HL-60 (cell line): ENCODE data around the gene XRCC6.

Experiments used
- DNase-seq, 2 experiments: peaks; one replicate each; pipeline ENCODE4 v3.0.0-alpha.2; 2010 to 2020; ENCODE audit warnings: low read depth in 1 of 2, low spot score in 1 of 2
- H3K27ac ChIP-seq: fragments of 250-450 bp; sonication (Bioruptor Pico); replicated peaks from 2 replicates; pipeline ENCODE4 v1.5.1; 2020; ENCODE audit warnings: mild to moderate bottlenecking, moderate library complexity
- H3K27me3 ChIP-seq: fragments of 250-450 bp; sonication (Bioruptor Pico); 2 replicates; pipeline ENCODE4 v1.5.1; 2021; ENCODE audit warnings: mild to moderate bottlenecking, moderate library complexity; ENCODE audit not compliant: insufficient read depth, poor library complexity, severe bottlenecking
- H3K4me3 ChIP-seq: replicated peaks from 2 replicates; pipeline ENCODE4 v1.5.1; 2011; ENCODE audit warnings: mild to moderate bottlenecking, control low read depth, low read length; ENCODE audit not compliant: insufficient read depth
- CTCF ChIP-seq: IDR thresholded peaks from one replicate; pipeline ENCODE4 v1.5.1; 2011; ENCODE audit warnings: low read length, control low read depth, inconsistent platforms; ENCODE audit not compliant: insufficient read depth
- GABPA ChIP-seq: IDR thresholded peaks from 2 replicates; pipeline ENCODE4 v1.6.1; 2012; ENCODE audit warnings: low read depth
- POLR2AphosphoS5 ChIP-seq: IDR thresholded peaks from 2 replicates; pipeline ENCODE4 v1.6.1; 2012; ENCODE audit warnings: low read depth
- SPI1 ChIP-seq: IDR thresholded peaks from 2 replicates; pipeline ENCODE4 v1.6.1; 2012; ENCODE audit warnings: low read depth, mild to moderate bottlenecking, borderline replicate concordance
- TF ChIP-seq, protein P1 (sequence below): IDR thresholded peaks from 2 replicates; pipeline ENCODE4 v1.6.1; 2012; ENCODE audit warnings: low read depth; ENCODE audit not compliant: insufficient replicate concordance

Gene XRCC6

GRCh38 chr22:41584881-41585280 lies 36.2 kb upstream of the XRCC6 start:
- TF ChIP-seq CTCF (no peak), GABPA (no peak), SPI1 (no peak)
- TF ChIP-seq, protein P1, sequence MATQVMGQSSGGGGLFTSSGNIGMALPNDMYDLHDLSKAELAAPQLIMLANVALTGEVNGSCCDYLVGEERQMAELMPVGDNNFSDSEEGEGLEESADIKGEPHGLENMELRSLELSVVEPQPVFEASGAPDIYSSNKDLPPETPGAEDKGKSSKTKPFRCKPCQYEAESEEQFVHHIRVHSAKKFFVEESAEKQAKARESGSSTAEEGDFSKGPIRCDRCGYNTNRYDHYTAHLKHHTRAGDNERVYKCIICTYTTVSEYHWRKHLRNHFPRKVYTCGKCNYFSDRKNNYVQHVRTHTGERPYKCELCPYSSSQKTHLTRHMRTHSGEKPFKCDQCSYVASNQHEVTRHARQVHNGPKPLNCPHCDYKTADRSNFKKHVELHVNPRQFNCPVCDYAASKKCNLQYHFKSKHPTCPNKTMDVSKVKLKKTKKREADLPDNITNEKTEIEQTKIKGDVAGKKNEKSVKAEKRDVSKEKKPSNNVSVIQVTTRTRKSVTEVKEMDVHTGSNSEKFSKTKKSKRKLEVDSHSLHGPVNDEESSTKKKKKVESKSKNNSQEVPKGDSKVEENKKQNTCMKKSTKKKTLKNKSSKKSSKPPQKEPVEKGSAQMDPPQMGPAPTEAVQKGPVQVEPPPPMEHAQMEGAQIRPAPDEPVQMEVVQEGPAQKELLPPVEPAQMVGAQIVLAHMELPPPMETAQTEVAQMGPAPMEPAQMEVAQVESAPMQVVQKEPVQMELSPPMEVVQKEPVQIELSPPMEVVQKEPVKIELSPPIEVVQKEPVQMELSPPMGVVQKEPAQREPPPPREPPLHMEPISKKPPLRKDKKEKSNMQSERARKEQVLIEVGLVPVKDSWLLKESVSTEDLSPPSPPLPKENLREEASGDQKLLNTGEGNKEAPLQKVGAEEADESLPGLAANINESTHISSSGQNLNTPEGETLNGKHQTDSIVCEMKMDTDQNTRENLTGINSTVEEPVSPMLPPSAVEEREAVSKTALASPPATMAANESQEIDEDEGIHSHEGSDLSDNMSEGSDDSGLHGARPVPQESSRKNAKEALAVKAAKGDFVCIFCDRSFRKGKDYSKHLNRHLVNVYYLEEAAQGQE, result no peak
- no peak for DNase-seq

DNA sequence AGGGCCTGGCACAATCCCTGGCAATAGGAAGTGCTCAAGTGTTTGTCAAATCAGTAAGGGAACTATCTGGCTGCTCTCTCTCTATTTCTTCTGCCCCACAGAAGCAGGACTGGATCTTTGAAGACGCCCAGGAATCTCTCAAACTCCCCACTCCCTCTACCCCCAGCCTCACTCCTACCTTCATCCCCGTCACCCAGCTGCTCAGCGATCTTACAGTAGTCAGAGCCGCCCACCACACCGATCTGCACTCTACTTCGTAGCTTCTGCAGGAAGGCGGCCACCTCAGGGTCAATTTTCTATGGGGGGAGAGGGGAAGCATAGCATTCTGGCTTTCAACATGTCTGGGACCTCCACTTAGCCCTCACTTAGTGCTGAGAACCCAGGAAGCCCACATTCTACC lies 35.2 kb upstream of the XRCC6 start:
- no peaks in the 10 kb centered on the region for H3K27me3 ChIP-seq
- H3K27ac ChIP-seq, result no peak overlapping the region
- TF ChIP-seq CTCF, result no peak
- TF ChIP-seq GABPA, result no peak
- TF ChIP-seq POLR2AphosphoS5, result no peak
- TF ChIP-seq, protein P1, result no peak
- no peak for TF ChIP-seq SPI1
- H3K4me3 ChIP-seq, result no peak overlapping the region
- DNase-seq, result no peak

More at GRCh38 chr22:41584881-41585280, 36.2 kb upstream of the XRCC6 start:
- no peak overlapping the region for H3K4me3 ChIP-seq
- H3K27me3 ChIP-seq, result no peaks in the 10 kb centered on the region
- no peak overlapping the region for H3K27ac ChIP-seq

DNA sequence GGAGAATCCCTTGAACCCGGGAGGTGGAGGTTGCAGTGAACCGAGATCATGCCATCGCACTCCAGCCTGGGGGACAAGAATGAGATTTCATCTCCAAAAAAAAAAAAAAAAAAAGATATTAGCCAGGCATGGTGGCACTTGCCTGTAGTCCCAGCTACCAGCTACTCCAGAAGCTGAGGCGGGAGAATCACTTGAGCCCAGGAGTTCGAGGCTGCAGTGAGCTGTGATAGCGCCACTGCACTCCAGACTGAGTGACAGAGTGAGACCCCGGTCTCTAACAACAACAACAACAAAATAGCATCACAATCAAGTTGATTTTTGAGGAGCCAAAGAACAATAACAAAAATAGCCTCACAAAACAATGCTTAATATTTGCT lies 33.8 kb upstream of the XRCC6 start:
- DNase-seq, result no peak
- Histone ChIP-seq H3K27ac (no peak overlapping the region), H3K4me3 (no peak overlapping the region), H3K27me3 (no peaks in the 10 kb centered on the region)
- TF ChIP-seq GABPA (no peak), POLR2AphosphoS5 (no peak), SPI1 (no peak), CTCF (no peak)
- TF ChIP-seq, protein P1, result no peak
